ENCODE results near the gene BTG2.

DNA sequence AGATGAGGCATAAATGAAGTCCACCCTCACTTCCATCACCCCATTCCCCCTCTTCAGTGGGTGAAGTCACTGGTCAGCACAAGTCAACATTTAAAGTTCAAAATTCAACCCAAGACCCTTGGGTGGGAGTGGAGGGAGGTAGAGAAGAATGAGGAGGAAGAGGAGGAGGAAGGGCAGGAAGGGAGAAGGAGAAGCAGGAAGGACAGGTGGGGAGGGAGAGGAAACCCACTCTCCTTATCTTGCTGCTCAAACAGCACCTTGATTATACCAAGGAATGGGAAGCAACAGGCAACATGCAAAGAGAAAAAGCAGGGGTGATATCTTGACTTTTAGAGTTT is 4.0 kb upstream of the BTG2 start:
- TF ChIP-seq POLR2A (IDR thresholded peaks at IDR 0.05) (no peak), POLR2AphosphoS5 (IDR thresholded peaks at IDR 0.05) (no peak)
- TF ChIP-seq, protein P1, sequence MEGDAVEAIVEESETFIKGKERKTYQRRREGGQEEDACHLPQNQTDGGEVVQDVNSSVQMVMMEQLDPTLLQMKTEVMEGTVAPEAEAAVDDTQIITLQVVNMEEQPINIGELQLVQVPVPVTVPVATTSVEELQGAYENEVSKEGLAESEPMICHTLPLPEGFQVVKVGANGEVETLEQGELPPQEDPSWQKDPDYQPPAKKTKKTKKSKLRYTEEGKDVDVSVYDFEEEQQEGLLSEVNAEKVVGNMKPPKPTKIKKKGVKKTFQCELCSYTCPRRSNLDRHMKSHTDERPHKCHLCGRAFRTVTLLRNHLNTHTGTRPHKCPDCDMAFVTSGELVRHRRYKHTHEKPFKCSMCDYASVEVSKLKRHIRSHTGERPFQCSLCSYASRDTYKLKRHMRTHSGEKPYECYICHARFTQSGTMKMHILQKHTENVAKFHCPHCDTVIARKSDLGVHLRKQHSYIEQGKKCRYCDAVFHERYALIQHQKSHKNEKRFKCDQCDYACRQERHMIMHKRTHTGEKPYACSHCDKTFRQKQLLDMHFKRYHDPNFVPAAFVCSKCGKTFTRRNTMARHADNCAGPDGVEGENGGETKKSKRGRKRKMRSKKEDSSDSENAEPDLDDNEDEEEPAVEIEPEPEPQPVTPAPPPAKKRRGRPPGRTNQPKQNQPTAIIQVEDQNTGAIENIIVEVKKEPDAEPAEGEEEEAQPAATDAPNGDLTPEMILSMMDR (IDR thresholded peaks at IDR 0.05), result no peak
